HL-60 (cell line): ENCODE measurements around the gene GHRH.
A peak's percentile ranks its signal among the peaks of the same experiment; 100 is the strongest.

Experiments used
- DNase-seq, 2 experiments: peaks; one replicate each; pipeline ENCODE4 v3.0.0-alpha.2; 2010 to 2020; ENCODE audit warnings: low read depth in 1 of 2, low spot score in 1 of 2
- H3K27ac ChIP-seq: fragments of 250-450 bp; sonication (Bioruptor Pico); replicated peaks from 2 replicates; pipeline ENCODE4 v1.5.1; 2020; ENCODE audit warnings: mild to moderate bottlenecking, moderate library complexity
- H3K27me3 ChIP-seq: fragments of 250-450 bp; sonication (Bioruptor Pico); 2 replicates; pipeline ENCODE4 v1.5.1; 2021; ENCODE audit warnings: mild to moderate bottlenecking, moderate library complexity; ENCODE audit not compliant: insufficient read depth, poor library complexity, severe bottlenecking
- H3K4me3 ChIP-seq: replicated peaks from 2 replicates; pipeline ENCODE4 v1.5.1; 2011; ENCODE audit warnings: mild to moderate bottlenecking, control low read depth, low read length; ENCODE audit not compliant: insufficient read depth
- CTCF ChIP-seq: IDR thresholded peaks from one replicate; pipeline ENCODE4 v1.5.1; 2011; ENCODE audit warnings: low read length, control low read depth, inconsistent platforms; ENCODE audit not compliant: insufficient read depth
- GABPA ChIP-seq: IDR thresholded peaks from 2 replicates; pipeline ENCODE4 v1.6.1; 2012; ENCODE audit warnings: low read depth
- POLR2AphosphoS5 ChIP-seq: IDR thresholded peaks from 2 replicates; pipeline ENCODE4 v1.6.1; 2012; ENCODE audit warnings: low read depth
- SPI1 ChIP-seq: IDR thresholded peaks from 2 replicates; pipeline ENCODE4 v1.6.1; 2012; ENCODE audit warnings: low read depth, mild to moderate bottlenecking, borderline replicate concordance
- TF ChIP-seq, protein P1 (sequence below): IDR thresholded peaks from 2 replicates; pipeline ENCODE4 v1.6.1; 2012; ENCODE audit warnings: low read depth; ENCODE audit not compliant: insufficient replicate concordance

The GHRH gene

GRCh38 chr20:37277253-37277593 lies 15.6 kb upstream of the GHRH start:
- Histone ChIP-seq H3K27ac (no peak overlapping the region), H3K4me3 (no peak overlapping the region), H3K27me3 (no peaks in the 10 kb centered on the region)
- DNase-seq = no peak
- TF ChIP-seq, protein P1, sequence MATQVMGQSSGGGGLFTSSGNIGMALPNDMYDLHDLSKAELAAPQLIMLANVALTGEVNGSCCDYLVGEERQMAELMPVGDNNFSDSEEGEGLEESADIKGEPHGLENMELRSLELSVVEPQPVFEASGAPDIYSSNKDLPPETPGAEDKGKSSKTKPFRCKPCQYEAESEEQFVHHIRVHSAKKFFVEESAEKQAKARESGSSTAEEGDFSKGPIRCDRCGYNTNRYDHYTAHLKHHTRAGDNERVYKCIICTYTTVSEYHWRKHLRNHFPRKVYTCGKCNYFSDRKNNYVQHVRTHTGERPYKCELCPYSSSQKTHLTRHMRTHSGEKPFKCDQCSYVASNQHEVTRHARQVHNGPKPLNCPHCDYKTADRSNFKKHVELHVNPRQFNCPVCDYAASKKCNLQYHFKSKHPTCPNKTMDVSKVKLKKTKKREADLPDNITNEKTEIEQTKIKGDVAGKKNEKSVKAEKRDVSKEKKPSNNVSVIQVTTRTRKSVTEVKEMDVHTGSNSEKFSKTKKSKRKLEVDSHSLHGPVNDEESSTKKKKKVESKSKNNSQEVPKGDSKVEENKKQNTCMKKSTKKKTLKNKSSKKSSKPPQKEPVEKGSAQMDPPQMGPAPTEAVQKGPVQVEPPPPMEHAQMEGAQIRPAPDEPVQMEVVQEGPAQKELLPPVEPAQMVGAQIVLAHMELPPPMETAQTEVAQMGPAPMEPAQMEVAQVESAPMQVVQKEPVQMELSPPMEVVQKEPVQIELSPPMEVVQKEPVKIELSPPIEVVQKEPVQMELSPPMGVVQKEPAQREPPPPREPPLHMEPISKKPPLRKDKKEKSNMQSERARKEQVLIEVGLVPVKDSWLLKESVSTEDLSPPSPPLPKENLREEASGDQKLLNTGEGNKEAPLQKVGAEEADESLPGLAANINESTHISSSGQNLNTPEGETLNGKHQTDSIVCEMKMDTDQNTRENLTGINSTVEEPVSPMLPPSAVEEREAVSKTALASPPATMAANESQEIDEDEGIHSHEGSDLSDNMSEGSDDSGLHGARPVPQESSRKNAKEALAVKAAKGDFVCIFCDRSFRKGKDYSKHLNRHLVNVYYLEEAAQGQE = no peak
- no peak for TF ChIP-seq CTCF
- no peak for TF ChIP-seq POLR2AphosphoS5
- no peak for TF ChIP-seq SPI1
- no peak for TF ChIP-seq GABPA

DNA sequence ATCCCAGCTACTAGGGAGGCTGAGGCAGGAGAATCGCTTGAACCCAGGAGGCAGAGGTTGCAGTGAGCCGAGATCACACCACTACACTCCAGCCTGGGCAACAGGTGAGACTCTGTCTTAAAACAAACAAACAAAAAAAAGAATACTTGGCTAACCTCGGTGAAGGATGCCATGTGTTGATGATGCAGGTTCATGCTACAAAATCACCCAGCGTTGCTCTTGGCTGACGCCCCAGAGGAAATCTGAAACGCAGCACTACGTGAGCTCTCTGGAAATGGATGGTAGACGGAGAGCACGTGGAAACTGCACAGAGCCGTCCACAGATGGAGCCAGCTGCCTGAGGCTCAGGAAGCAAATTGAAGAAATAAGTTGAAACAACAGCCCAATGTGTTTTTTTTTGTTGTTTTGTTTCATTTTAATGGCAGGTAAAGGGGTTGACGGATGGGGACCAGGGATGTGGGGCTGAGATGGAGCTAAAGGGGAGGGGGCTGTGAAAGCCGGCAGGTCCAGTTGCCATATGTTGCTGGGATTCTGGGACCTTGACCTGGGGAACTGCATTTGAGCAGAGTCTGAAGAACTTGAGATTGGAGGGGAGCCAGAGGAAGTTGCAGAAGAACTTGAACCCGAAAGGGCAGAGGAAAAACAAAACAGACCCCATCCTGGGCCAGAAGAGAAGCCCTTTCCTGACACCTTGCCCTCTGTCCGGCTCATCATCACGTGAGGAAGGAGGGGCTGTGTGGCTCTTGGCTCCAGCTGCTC lies 15.1 kb upstream of the GHRH start:
- no peak overlapping the region for H3K27ac ChIP-seq
- TF ChIP-seq GABPA = no peak
- TF ChIP-seq, protein P1 = no peak
- no peak for TF ChIP-seq SPI1
- TF ChIP-seq POLR2AphosphoS5 = no peak
- no peak for TF ChIP-seq CTCF
- peak in 1 of 2 experiments; percentile 51 for DNase-seq
- H3K4me3 ChIP-seq = no peak overlapping the region
- no peaks in the 10 kb centered on the region for H3K27me3 ChIP-seq

GRCh38 chr20:37274851-37275524 lies 13.4 kb upstream of the GHRH start:
- Histone ChIP-seq H3K27ac (peak overlapping the region; percentile 42), H3K4me3 (no peak overlapping the region), H3K27me3 (no peaks in the 10 kb centered on the region)
- DNase-seq = peak in 1 of 2 experiments; percentile 43
- peak; percentile 91 for TF ChIP-seq SPI1
- TF ChIP-seq, protein P1 = no peak
